Endothelial cell of umbilical vein (primary cell): Measurements from ENCODE around the gene HMGXB3. TPM values are rescaled to one million over a fixed set of nuclear protein-coding genes. Genes with fewer than 3 reads are reported as not detected.

Experiments used
- BruUV-seq: library from RNA; stranded (reverse); fragments of 400-500 nt; replicated peaks from 2 replicates; lab custom pipeline; 2021; lab: Mats Ljungman, UMichigan
- CTCF ChIA-PET: fragments of 300-600, 350-600 bp; sonication (Branson Sonifier 250); formaldehyde crosslinking; loops from one replicate; lab custom pipeline; 2021; ENCODE audit warnings: antibody characterized with exemption, inconsistent platforms; lab: Charles Lee
- POLR2A ChIA-PET: fragments of 300-600, 350-600 bp; sonication (Branson Sonifier 250); formaldehyde crosslinking; loops from one replicate; lab custom pipeline; 2021; ENCODE audit warnings: antibody characterized with exemption, inconsistent platforms; lab: Charles Lee
- DNase-seq: peaks from one replicate; pipeline ENCODE4 v3.0.0-alpha.2; 2011; ENCODE audit warnings: low read depth, low spot score
- FAIRE-seq: peaks from 2 replicates; lab custom pipeline; 2011; peaks lifted over from hg19 to GRCh38; lab: Jason Lieb, UNC
- H2AFZ ChIP-seq: 2 replicates; pipeline ENCODE4 v1.6.0; 2012; ENCODE audit warnings: low read depth, low read length, control low read depth, inconsistent platforms
- H3K27ac ChIP-seq: 2 replicates; pipeline ENCODE4 v1.5.1; 2011; ENCODE audit warnings: low read depth, mild to moderate bottlenecking, control low read depth, low read length, moderate library complexity; ENCODE audit not compliant: insufficient read depth
- H3K27me3 ChIP-seq, 2 experiments: 2 replicates each; pipeline versions ENCODE4 v1.6.0 to v1.6.1; 2011; ENCODE audit warnings: low read length in 2 of 2, mixed read lengths in 1 of 2; ENCODE audit not compliant: control insufficient read depth in 2 of 2, insufficient read depth in 2 of 2
- H3K36me3 ChIP-seq, 2 experiments: 2 replicates in 1 of 2; 3 replicates in 1 of 2; pipeline ENCODE4 v1.5.1; 2011; ENCODE audit warnings: low read length in 2 of 2, mild to moderate bottlenecking in 1 of 2, moderate library complexity in 1 of 2; ENCODE audit not compliant: control insufficient read depth in 2 of 2, insufficient read depth in 2 of 2; ENCODE audit errors: extremely low read depth in 1 of 2
- H3K4me1 ChIP-seq: 3 replicates; pipeline ENCODE4 v1.5.1; 2011; ENCODE audit warnings: mild to moderate bottlenecking, low read length; ENCODE audit not compliant: control insufficient read depth, insufficient read depth; ENCODE audit errors: extremely low read depth
- H3K4me2 ChIP-seq: 2 replicates; pipeline ENCODE4 v1.6.1; 2011; ENCODE audit warnings: low read length, control low read depth, mixed read lengths; ENCODE audit not compliant: insufficient read depth
- H3K4me3 ChIP-seq, 3 experiments: fragments of 200-600 bp in 1 of 3; sonication (generic), shearing (Covaris generic) in 1 of 3; replicated peaks in 1 of 3; 2 replicates each; pipeline ENCODE4 v1.5.1; 2011 to 2016; ENCODE audit warnings: control low read depth in 3 of 3, low read length in 3 of 3, mild to moderate bottlenecking in 2 of 3, inconsistent platforms in 1 of 3, low read depth in 1 of 3, moderate library complexity in 1 of 3; ENCODE audit not compliant: insufficient read depth in 1 of 3
- H3K79me2 ChIP-seq: 2 replicates; pipeline ENCODE4 v1.6.0; 2012; ENCODE audit warnings: low read length, inconsistent platforms; ENCODE audit not compliant: control insufficient read depth, insufficient read depth
- H3K9ac ChIP-seq: replicated peaks from 2 replicates; pipeline ENCODE3; 2011; ENCODE audit warnings: low read length, control low read depth; ENCODE audit not compliant: insufficient read depth; ENCODE audit errors: extremely low read depth
- H3K9me1 ChIP-seq: replicated peaks from 3 replicates; pipeline ENCODE4 v1.6.0; 2011; ENCODE audit warnings: mild to moderate bottlenecking, low read length; ENCODE audit not compliant: control insufficient read depth, insufficient read depth; ENCODE audit errors: extremely low read depth
- H3K9me3 ChIP-seq: replicated peaks from 2 replicates; pipeline ENCODE4 v1.5.1; 2012; ENCODE audit warnings: low read length, inconsistent platforms; ENCODE audit not compliant: control insufficient read depth, insufficient read depth
- H4K20me1 ChIP-seq: replicated peaks from 2 replicates; pipeline ENCODE3; 2011; ENCODE audit warnings: mild to moderate bottlenecking, low read length; ENCODE audit not compliant: control insufficient read depth, insufficient read depth; ENCODE audit errors: extremely low read depth
- EZH2 ChIP-seq: IDR thresholded peaks from 2 replicates; pipeline ENCODE4 v1.6.1; 2012; ENCODE audit warnings: borderline replicate concordance, low read depth, mild to moderate bottlenecking, moderate library complexity, low read length, inconsistent platforms; ENCODE audit not compliant: severe bottlenecking
- FOS ChIP-seq: IDR thresholded peaks from 2 replicates; pipeline ENCODE4 v1.6.1; 2011; ENCODE audit warnings: mild to moderate bottlenecking, low read length, moderate library complexity, borderline replicate concordance; ENCODE audit not compliant: insufficient read depth
- GATA2 ChIP-seq: IDR thresholded peaks from 2 replicates; pipeline ENCODE4 v1.7.0; 2011; ENCODE audit warnings: low read depth, mild to moderate bottlenecking, moderate library complexity, mixed read lengths, low read length; ENCODE audit not compliant: insufficient read length, insufficient read depth
- JUN ChIP-seq: IDR thresholded peaks from 2 replicates; pipeline ENCODE4 v1.6.1; 2011; ENCODE audit warnings: borderline replicate concordance, low read depth; ENCODE audit not compliant: insufficient read length, insufficient read depth
- MAX ChIP-seq: IDR thresholded peaks from 2 replicates; pipeline ENCODE4 v1.6.1; 2011; ENCODE audit not compliant: insufficient read depth, insufficient read length
- MYC ChIP-seq: IDR thresholded peaks from one replicate; pipeline ENCODE4 v1.6.1; 2011; ENCODE audit warnings: mild to moderate bottlenecking, low read depth, low read length
- POLR2A ChIP-seq: IDR thresholded peaks from 2 replicates; pipeline ENCODE4 v1.6.1; 2012; ENCODE audit warnings: low read depth, mild to moderate bottlenecking, control low read depth, low read length
- POLR2AphosphoS5 ChIP-seq: IDR thresholded peaks from 2 replicates; pipeline ENCODE4 v1.6.1; 2012; ENCODE audit warnings: low read depth, mild to moderate bottlenecking, control low read depth, low read length, moderate library complexity; ENCODE audit not compliant: insufficient read depth
- dilution Hi-C: fragments of 300-500 bp; cut with MboI; formaldehyde crosslinking; loops from one replicate; pipeline ENCODE4 v1.15.0; 2019; ENCODE audit warnings: low sequenced_read_pairs; ENCODE audit not compliant: extremely low pct_ligation_motif_present
- intact Hi-C: fragments of 100-400 bp; cut with micrococcal nuclease; formaldehyde crosslinking; loops from one replicate; pipeline ENCODE4 v1.10.0; 2022
- polyA plus RNA-seq, 4 experiments: library from polyadenylated mRNA; depleted of rRNA in 3 of 4; stranded (reverse) in 3 of 4; unstranded in 1 of 4; fragments of >200 nt; gene quantifications; 2 replicates each; pipeline versions ENCODE4 v1.2.1 to v1.2.3, GENCODE V29; 2011 to 2012; ENCODE audit warnings: missing spikeins in 1 of 4
- total RNA-seq: library from RNA; stranded (reverse); gene quantifications from 2 replicates; pipeline ENCODE4 v1.2.3, GENCODE V29; 2021
- TF ChIP-seq, protein P1 (sequence below), 2 donors: IDR thresholded peaks; 1 replicate in 1 of 2; 2 replicates in 1 of 2; pipeline ENCODE4 v1.5.1; 2011; ENCODE audit warnings: low read length in 2 of 2, mild to moderate bottlenecking in 2 of 2, moderate library complexity in 2 of 2, control low read depth in 1 of 2, inconsistent platforms in 1 of 2, low read depth in 1 of 2; ENCODE audit not compliant: insufficient read depth in 1 of 2; ENCODE audit errors: extremely low read depth in 1 of 2

HMGXB3 gene
- total and polyA plus RNA-seq, 2 donors (not counting 3 experiments of a cell fraction or from before 2014, with no cell fraction given): 34.8 to 52.6 TPM

GRCh38 chr5:150035139-150035895, 34.8 kb downstream of the HMGXB3 start:
- DNase-seq (no peak), FAIRE-seq (no peak)
- no TSS peak for BruUV-seq
- no peaks in the 10 kb centered on the region for H3K9me1 ChIP-seq
- no peak overlapping the region for H2AFZ ChIP-seq
- TF ChIP-seq MAX (no peak), EZH2 (no peak), FOS (no peak), POLR2A (no peak), MYC (no peak), JUN (no peak), POLR2AphosphoS5 (no peak), GATA2 (no peak)
- TF ChIP-seq, protein P1, sequence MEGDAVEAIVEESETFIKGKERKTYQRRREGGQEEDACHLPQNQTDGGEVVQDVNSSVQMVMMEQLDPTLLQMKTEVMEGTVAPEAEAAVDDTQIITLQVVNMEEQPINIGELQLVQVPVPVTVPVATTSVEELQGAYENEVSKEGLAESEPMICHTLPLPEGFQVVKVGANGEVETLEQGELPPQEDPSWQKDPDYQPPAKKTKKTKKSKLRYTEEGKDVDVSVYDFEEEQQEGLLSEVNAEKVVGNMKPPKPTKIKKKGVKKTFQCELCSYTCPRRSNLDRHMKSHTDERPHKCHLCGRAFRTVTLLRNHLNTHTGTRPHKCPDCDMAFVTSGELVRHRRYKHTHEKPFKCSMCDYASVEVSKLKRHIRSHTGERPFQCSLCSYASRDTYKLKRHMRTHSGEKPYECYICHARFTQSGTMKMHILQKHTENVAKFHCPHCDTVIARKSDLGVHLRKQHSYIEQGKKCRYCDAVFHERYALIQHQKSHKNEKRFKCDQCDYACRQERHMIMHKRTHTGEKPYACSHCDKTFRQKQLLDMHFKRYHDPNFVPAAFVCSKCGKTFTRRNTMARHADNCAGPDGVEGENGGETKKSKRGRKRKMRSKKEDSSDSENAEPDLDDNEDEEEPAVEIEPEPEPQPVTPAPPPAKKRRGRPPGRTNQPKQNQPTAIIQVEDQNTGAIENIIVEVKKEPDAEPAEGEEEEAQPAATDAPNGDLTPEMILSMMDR (IDR thresholded peaks at IDR 0.05; ENCODE audit: extremely low read depth in 1 of 2, insufficient read depth in 1 of 2, low read depth in 1 of 2, low read length in 2 of 2): no peak
- ChIA-PET POLR2A (no interaction called here), CTCF (interaction anchor here (1.1 to 2.8 kb wide), 4 partner anchors 9 to 44 kb away, joined by 3 to 10 read pairs (median 8); no protein-coding TSS in a partner anchor)
- dilution Hi-C loops: no loop called here
- no peak overlapping the region for H3K4me2 ChIP-seq
- H3K4me3 ChIP-seq: no peak overlapping the region
- intact Hi-C loops: no loop called here
- H3K79me2 ChIP-seq: no peaks in the 10 kb centered on the region
- H4K20me1 ChIP-seq: no peaks in the 10 kb centered on the region
- H3K27me3 ChIP-seq: no peaks in the 10 kb centered on the region
- H3K27ac ChIP-seq: no peak overlapping the region
- H3K9ac ChIP-seq: no peak overlapping the region
- no peaks in the 10 kb centered on the region for H3K9me3 ChIP-seq
- H3K36me3 ChIP-seq: peaks cover 27 to 42% of the 10 kb centered on the region in 2 experiments
- H3K4me1 ChIP-seq: no peaks in the 10 kb centered on the region
